Measurements from ENCODE around the gene PTPRD.
"Not testable (repeated sequence)": the region's sequence is repeated elsewhere in the genome, so short reads cannot be mapped to it uniquely, and the experiment has no call there.

PTPRD gene

GRCh38 chr9:9326749-9327148 is 1286.1 kb downstream of the PTPRD start:
- DNase-seq (ENCODE audit: low read depth in 2 of 2) = no peak

- no peak for DNase-seq (ENCODE audit: low read depth in 2 of 2)
Measured at GRCh38 chr9:9319007-9319406, 1293.8 kb downstream of the PTPRD start.

- not testable (repeated sequence) for DNase-seq (ENCODE audit: low read depth in 2 of 2)
Measured at GRCh38 chr9:9310743-9311142, 1302.1 kb downstream of the PTPRD start.

- DNase-seq (ENCODE audit: low read depth in 2 of 2) = no peak
Measured at GRCh38 chr9:9305600-9305999, 1307.2 kb downstream of the PTPRD start.

- DNase-seq (ENCODE audit: low read depth in 2 of 2) = no peak
Measured at GRCh38 chr9:9299134-9299533, 1313.7 kb downstream of the PTPRD start.

GRCh38 chr9:9286001-9286400 is 1326.8 kb downstream of the PTPRD start:
- peak; percentile 57 to 59 for DNase-seq (ENCODE audit: low read depth in 2 of 2)

- no peak for DNase-seq (ENCODE audit: low read depth in 2 of 2)
Measured at GRCh38 chr9:9284201-9284600, 1328.6 kb downstream of the PTPRD start.

- DNase-seq (ENCODE audit: low read depth in 2 of 2) = no peak
Measured at GRCh38 chr9:9283159-9283986, 1329.4 kb downstream of the PTPRD start.

GRCh38 chr9:9275601-9276000 is 1337.2 kb downstream of the PTPRD start:
- DNase-seq (ENCODE audit: low read depth in 2 of 2) = no peak

GRCh38 chr9:9257999-9258498 is 1354.8 kb downstream of the PTPRD start:
- no peak for DNase-seq (ENCODE audit: low read depth in 2 of 2)

GRCh38 chr9:9246726-9247125 is 1366.1 kb downstream of the PTPRD start:
- no peak for DNase-seq (ENCODE audit: low read depth in 2 of 2)

- no peak for DNase-seq (ENCODE audit: low read depth in 2 of 2)
Measured at GRCh38 chr9:9231946-9232345, 1380.9 kb downstream of the PTPRD start.

GRCh38 chr9:9229269-9229668 is 1383.5 kb downstream of the PTPRD start:
- no peak for DNase-seq (ENCODE audit: low read depth in 2 of 2)

GRCh38 chr9:9223175-9223574 is 1389.6 kb downstream of the PTPRD start:
- no peak for DNase-seq (ENCODE audit: low read depth in 2 of 2)

- no peak for DNase-seq (ENCODE audit: low read depth in 2 of 2)
Measured at GRCh38 chr9:9222730-9223129, 1390.1 kb downstream of the PTPRD start.

GRCh38 chr9:9216934-9217333 is 1395.9 kb downstream of the PTPRD start:
- DNase-seq (ENCODE audit: low read depth in 2 of 2) = no peak

- no peak for DNase-seq (ENCODE audit: low read depth in 2 of 2)
Measured at GRCh38 chr9:9215050-9215449, 1397.8 kb downstream of the PTPRD start.

- DNase-seq (ENCODE audit: low read depth in 2 of 2) = no peak
Measured at GRCh38 chr9:9214066-9214465, 1398.7 kb downstream of the PTPRD start.

GRCh38 chr9:9212963-9213362 is 1399.8 kb downstream of the PTPRD start:
- no peak for DNase-seq (ENCODE audit: low read depth in 2 of 2)

- DNase-seq (ENCODE audit: low read depth in 2 of 2) = no peak
Measured at GRCh38 chr9:9202276-9202675, 1410.5 kb downstream of the PTPRD start.

GRCh38 chr9:9186086-9186485 is 1426.7 kb downstream of the PTPRD start:
- DNase-seq (ENCODE audit: low read depth in 2 of 2) = no peak

- DNase-seq (ENCODE audit: low read depth in 2 of 2) = no peak
Measured at GRCh38 chr9:9182431-9182830, 1430.4 kb downstream of the PTPRD start.

GRCh38 chr9:9177081-9177480 is 1435.7 kb downstream of the PTPRD start:
- no peak for DNase-seq (ENCODE audit: low read depth in 2 of 2)

- DNase-seq (ENCODE audit: low read depth in 2 of 2) = no peak
Measured at GRCh38 chr9:9174358-9174757, 1438.4 kb downstream of the PTPRD start.
